Esophagus squamous epithelium (tissue), 4 donors: ENCODE data around the gene KAZALD1.

Experiments used
- CTCF ChIP-seq, 6 experiments: fragments of 450-650 bp in 4 of 6; fragments of 200-600 bp in 2 of 6; sonication (generic) in 2 of 6; IDR thresholded peaks; one replicate each; pipeline ENCODE4 v1.5.1; 2016 to 2019; ENCODE audit warnings: antibody characterized with exemption in 6 of 6, mild to moderate bottlenecking in 4 of 6, moderate library complexity in 4 of 6
- POLR2A ChIP-seq, 4 donors: fragments of 450-650 bp; IDR thresholded peaks; one replicate each; pipeline ENCODE4 v1.6.1; 2017; ENCODE audit warnings: antibody characterized with exemption in 4 of 4, mild to moderate bottlenecking in 4 of 4, moderate library complexity in 3 of 4

DNA sequence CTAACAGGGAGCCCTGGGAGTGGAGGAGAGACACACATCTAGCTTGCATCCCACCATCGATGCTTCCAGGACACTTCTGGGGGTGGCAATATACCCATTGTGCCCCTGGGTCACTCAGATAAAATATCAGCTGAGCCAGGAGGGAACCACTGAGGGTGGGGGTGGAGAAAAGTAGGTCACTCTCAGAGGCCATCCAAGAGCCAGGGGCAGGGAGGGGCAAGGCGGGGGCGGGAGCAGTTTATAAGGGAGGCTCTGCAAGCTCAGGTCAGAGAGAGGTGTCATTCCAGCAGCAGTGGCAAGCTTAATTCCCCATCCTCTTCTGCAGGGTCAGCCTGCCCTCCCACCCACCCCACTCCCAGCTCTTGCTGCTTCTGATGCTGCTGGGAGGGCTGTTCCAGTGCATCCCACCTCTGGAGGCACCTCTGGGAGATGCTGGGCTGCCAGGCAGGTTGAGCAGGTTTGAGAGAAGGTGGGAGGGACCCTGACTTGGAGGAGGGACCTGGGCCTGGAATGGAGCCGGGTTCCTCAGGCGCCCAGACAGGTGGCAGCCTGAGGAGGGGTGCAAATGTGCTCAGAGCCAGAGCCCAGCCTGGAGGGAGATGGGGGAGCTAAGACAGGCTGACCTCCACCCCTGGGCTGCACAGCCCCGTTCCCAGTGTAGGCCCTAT is 49.2 kb downstream of the KAZALD1 start:
- TF ChIP-seq CTCF (IDR thresholded peaks at IDR 0.05), result no peak
- TF ChIP-seq POLR2A (IDR thresholded peaks at IDR 0.05), result no peak
